ENCODE measurements around the gene RBL2.

RBL2 gene

DNA sequence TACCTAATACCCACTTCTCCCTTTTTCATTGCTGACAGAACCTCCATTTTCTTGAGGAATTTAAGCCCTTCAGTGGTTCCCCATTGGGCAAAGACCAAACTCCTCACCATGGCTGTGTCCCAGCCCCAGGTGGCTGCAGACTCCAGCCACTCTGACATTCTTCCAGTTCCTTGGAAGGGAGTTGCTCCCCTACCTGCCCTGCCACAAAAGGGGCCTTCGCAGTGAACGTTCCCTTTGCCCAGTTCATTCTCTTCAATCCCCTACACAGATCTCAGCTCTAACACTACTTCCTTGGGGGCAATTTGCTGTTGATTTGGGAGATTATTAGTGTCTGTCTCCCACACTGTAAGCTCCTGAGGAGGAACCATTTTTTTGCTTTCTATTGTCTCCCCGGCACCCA, 72.0 kb downstream of the RBL2 start:
- POLR2A ChIA-PET, result no interaction called here
- Histone ChIP-seq H3K27ac (ENCODE audit: extremely low read depth, low read depth, low read length) (no peak overlapping the region), H3K4me3 (ENCODE audit: low read depth, low read length) (no peak overlapping the region), H3K9me3 (ENCODE audit: control insufficient read depth, insufficient read depth, low read depth, low read length) (no peaks in the 10 kb centered on the region), H3K4me1 (ENCODE audit: control insufficient read depth, insufficient read depth, low read length) (peaks cover 16% of the 10 kb centered on the region), H3K36me3 (ENCODE audit: control insufficient read depth in 2 of 2, insufficient read depth in 1 of 2, low read length in 2 of 2) (no peaks in the 10 kb centered on the region)
- CTCF ChIA-PET, result interaction anchor here (0.8 kb wide), 1 partner anchor 216 kb away, joined by 3 read pairs; no protein-coding TSS in a partner anchor
- TF ChIP-seq ZBTB49 (tag by site-specific recombination; IDR thresholded peaks at IDR 0.05; ENCODE audit: low read depth), result no peak
- no peak for TF ChIP-seq CTCF (tag by site-specific recombination; IDR thresholded peaks at IDR 0.05)
- no peak for TF ChIP-seq ZSCAN30 (tag by site-specific recombination; IDR thresholded peaks at IDR 0.05)
- TF ChIP-seq ZNF707 (tag by site-specific recombination; IDR thresholded peaks at IDR 0.05), result no peak
- TF ChIP-seq SP2 (tag by site-specific recombination; IDR thresholded peaks at IDR 0.05), result no peak
- TF ChIP-seq, protein P1, sequence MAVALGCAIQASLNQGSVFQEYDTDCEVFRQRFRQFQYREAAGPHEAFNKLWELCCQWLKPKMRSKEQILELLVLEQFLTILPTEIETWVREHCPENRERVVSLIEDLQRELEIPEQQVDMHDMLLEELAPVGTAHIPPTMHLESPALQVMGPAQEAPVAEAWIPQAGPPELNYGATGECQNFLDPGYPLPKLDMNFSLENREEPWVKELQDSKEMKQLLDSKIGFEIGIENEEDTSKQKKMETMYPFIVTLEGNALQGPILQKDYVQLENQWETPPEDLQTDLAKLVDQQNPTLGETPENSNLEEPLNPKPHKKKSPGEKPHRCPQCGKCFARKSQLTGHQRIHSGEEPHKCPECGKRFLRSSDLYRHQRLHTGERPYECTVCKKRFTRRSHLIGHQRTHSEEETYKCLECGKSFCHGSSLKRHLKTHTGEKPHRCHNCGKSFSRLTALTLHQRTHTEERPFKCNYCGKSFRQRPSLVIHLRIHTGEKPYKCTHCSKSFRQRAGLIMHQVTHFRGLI (tag by site-specific recombination; IDR thresholded peaks at IDR 0.05), result no peak
- no peak for TF ChIP-seq ZNF292 (tag by site-specific recombination; IDR thresholded peaks at IDR 0.05; ENCODE audit: borderline replicate concordance, low read depth)
- TF ChIP-seq, protein P2, sequence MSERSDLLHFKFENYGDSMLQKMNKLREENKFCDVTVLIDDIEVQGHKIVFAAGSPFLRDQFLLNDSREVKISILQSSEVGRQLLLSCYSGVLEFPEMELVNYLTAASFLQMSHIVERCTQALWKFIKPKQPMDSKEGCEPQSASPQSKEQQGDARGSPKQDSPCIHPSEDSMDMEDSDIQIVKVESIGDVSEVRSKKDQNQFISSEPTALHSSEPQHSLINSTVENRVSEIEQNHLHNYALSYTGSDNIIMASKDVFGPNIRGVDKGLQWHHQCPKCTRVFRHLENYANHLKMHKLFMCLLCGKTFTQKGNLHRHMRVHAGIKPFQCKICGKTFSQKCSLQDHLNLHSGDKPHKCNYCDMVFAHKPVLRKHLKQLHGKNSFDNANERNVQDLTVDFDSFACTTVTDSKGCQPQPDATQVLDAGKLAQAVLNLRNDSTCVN (tag by site-specific recombination; optimal IDR thresholded peaks at IDR 0.05), result no peak
- no peak for TF ChIP-seq ZNF596 (tag by site-specific recombination; IDR thresholded peaks at IDR 0.05)
- no peak for TF ChIP-seq ZNF658 (tag by site-specific recombination; IDR thresholded peaks at IDR 0.05)
- TF ChIP-seq ZNF214 (tag by site-specific recombination; IDR thresholded peaks at IDR 0.05; ENCODE audit: borderline replicate concordance), result no peak
- TF ChIP-seq ZNF558 (tag by site-specific recombination; IDR thresholded peaks at IDR 0.05), result no peak
- TF ChIP-seq ZNF354C (tag by site-specific recombination; IDR thresholded peaks at IDR 0.05; ENCODE audit: borderline replicate concordance, low read depth), result no peak
- no peak for TF ChIP-seq ZNF704 (tag by site-specific recombination; IDR thresholded peaks at IDR 0.05)
- no peak for TF ChIP-seq ZEB2 (tag by site-specific recombination; IDR thresholded peaks at IDR 0.05)
- no peak for TF ChIP-seq ZNF266 (tag by site-specific recombination; IDR thresholded peaks at IDR 0.05; ENCODE audit: low read depth)
- TF ChIP-seq ZNF175 (tag by site-specific recombination; IDR thresholded peaks at IDR 0.05), result no peak
- no peak for TF ChIP-seq REPIN1 (tag by site-specific recombination; IDR thresholded peaks at IDR 0.05; ENCODE audit: low read depth)
- TF ChIP-seq ZBTB1 (tag by site-specific recombination; IDR thresholded peaks at IDR 0.05), result no peak
